GM21619 (cell line): Measurements from ENCODE around the gene CX3CR1.
"Not testable (repeated sequence)": the region's sequence is repeated elsewhere in the genome, so short reads cannot be mapped to it uniquely, and the experiment has no call there.

Source experiments
- ATAC-seq: cut with Tn5 transposase; IDR thresholded peaks from one replicate; pipeline ENCODE4 v1.9.1; 2021; ENCODE audit not compliant: unreplicated experiment

The CX3CR1 gene

DNA sequence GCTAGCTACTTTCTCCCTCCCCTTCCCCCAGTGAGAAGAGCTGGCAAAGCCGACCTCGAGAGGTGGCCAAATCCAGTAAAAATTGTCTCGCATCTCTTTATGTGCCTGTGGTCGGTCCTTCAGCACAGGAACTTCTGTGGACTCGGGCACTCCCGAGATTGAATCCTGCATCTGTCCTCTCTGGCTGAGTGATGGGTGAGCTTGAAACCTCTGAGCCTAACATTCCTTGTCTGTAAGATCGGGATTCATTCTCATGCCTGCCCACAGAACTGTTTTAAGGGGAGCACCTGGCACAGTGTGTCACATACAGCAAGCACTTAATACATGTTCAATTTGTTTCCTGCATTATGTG, 11.3 kb downstream of the CX3CR1 start:
- ATAC-seq: no peak

DNA sequence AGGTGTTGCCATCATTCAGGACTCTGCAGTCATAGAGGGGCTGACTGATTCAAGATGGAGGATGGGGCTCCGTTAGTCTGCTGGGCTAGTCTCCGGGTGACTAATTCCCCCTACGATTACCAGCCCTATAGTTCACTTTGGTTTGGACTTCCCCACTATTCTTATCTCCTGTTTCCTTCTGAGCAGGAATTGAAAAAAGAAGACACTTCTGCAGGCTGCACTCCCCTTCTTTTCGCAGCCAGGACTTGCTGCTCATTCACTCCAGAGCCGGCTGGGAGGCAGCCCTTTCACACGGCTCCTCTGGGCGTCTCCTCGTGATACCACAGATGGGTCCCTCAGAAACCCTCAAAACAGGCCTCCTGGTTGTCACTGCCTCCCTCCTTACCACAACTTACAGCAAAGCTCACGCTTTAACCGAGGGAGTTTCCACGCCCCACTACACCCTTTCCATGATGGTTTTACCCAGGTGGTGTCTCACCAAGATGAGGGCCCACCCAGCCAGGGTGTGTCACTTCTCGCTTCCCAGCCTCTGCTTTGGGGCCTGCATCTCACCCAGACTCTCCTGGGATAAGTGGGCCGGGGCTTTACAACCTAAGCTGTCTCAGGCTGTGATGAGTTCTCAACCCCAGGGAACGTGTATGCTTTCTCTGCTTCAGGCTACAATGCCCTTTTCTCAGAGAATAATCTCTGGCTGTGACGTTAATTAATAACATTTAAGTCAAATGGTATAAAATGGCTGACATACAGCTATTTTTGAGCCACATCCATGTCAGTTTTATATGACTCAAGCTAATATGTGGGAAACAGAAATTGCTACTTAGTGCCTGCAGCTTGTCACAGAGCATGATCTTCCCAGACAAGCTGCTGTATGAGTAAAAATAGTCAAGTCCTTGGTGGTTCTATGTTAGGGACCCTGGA, 11.9 kb downstream of the CX3CR1 start:
- no peak for ATAC-seq

DNA sequence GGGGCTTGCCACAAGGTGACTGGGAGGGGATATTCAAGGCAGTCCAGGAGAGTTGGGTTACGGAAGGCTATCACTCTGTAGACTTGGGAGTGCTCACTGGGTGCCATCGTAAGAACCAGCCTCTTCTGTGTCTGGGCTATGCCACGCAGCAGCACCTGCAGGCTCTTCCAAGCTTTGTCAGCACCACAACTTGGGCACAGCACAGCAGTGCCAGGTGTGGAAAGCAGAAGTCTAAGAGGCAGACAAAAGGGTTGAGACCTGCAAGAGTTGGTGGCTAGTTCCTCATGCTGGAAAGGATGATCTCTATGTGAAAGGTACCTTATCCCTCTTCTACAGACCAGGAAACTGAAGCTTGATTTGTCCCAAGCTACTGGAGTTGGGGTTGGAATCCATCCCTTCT, 15.8 kb downstream of the CX3CR1 start:
- no peak for ATAC-seq

DNA sequence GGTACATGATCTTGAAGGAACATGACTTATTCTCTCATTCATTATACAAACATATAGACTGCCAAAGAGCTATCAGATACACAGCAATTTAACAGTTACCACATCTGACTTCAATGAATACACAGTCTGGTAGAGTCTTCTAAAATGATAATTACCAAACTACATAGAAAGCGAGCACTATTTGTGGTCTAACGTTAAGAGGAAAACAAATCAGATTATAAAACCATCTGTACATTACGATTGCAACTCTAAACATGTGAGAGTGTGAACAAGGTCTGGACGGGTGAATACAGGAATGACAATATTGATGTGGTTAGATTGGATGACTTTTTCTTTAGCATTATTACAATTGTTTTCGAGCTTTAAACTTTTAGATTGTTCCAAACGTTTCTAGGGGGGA, 16.3 kb downstream of the CX3CR1 start:
- no peak for ATAC-seq

DNA sequence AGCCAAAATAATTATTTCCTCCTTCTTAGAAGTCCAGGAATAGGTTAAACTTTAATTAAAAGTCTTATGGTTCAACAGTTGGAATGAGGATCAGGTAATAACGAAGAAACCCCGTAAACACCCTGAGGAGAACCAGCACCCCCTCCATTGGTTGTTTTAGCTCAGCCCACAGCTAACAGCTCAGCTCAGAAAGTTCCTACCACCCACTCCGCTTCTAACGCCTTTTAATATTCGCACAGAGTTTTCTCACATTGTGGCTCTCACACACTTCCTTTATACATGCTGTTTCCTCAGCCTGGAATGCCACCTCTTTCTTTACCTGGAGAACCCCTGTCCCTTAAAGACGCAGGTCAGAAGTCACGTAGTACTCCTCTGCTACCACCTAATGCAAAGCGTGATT, 17.0 kb downstream of the CX3CR1 start:
- no peak for ATAC-seq

DNA sequence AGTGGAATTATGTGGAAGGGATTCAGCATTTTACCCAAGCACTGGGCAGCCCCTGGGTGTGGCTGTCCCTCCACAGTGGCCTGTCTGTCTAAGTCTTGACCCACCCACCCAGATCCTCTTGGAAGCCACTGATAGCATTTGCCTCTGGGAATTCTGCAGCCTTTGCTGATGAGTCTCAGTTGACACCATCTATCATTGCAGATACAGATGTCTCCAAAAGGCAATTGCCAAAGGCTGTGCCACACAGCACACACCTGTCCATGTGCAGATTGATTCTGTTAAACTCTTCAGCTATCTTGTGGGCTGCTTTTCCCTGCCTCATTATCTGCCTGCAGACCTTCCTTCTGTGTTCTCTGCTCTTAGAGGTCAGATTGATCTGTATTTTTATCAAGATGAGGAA, 18.1 kb downstream of the CX3CR1 start:
- ATAC-seq: no peak

DNA sequence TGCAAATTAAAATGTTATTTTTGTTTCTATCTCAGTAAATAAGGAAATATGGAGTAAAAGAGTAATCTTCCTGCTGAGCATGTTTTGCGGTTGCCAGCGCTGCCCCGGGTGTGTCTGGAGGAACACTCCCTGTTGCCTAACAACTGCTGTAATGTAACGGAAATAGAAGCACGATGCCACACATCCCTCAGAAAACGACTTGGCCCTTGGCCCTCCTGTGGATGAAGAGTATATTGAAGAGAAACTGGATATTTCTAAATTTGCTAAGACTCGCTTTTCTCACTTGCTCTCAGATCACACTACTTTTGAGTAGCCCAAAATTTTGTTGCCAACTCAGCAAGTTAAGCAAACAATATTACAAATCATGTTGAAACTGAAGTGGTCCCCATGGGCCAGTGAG, 18.9 kb downstream of the CX3CR1 start:
- peak; percentile 48 for ATAC-seq

DNA sequence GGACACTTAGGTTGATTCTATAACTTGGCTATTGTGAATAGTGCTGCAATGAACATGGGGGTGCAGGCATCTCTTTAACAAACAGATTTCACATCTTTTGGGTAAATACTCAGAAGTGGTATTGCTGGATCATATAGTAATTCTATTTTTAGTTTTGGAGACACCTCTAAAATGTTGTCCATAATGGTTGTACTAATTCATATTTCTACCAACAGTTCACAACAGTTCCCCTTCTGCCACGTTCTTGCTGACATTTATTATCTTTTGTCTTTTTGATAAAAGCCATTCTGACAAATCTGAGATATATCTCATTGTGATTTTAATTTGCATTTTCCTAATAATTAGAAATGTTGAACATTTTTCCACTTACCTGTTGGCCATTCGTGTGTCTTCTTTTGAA, 19.5 kb downstream of the CX3CR1 start:
- ATAC-seq: no peak

DNA sequence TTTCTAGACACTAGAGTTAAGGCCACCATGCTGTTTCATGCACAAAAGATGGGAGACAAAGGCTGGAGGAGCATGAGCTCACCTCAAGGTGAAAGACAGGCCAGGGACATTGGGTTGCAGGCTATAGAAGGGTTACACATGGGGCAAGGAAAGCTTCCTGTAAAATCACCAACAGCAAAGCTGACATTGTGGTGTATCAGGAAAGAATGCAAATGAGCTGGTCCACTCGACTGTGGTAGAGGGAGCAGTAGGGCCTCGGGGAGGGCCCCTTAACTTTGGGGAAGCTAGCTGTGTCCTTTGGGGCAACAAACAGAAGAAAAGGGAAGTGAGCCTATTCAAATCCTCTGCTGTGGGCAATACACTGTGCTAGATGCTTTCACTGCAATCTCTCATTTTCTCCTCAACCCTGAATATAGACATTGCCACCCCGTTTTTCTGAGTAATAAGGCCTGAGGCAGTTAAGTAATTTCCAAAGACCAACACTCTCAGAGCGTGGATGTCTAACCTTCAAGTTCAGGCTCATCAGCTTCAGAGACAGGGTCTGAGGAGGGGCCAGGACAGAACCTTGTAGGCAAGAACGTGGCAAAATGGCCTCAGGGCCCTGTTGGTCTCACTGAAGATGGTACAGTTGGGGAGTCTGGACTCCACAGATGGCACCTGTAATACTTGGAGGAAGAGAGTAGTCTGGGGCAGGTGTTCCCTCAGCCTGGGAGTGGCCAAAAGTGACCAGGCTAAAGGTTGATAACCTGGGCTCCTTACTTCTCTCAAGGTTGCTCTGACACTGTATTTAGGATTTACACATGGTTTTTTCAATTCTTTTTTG, 24.1 kb downstream of the CX3CR1 start:
- peak; percentile 98 for ATAC-seq

DNA sequence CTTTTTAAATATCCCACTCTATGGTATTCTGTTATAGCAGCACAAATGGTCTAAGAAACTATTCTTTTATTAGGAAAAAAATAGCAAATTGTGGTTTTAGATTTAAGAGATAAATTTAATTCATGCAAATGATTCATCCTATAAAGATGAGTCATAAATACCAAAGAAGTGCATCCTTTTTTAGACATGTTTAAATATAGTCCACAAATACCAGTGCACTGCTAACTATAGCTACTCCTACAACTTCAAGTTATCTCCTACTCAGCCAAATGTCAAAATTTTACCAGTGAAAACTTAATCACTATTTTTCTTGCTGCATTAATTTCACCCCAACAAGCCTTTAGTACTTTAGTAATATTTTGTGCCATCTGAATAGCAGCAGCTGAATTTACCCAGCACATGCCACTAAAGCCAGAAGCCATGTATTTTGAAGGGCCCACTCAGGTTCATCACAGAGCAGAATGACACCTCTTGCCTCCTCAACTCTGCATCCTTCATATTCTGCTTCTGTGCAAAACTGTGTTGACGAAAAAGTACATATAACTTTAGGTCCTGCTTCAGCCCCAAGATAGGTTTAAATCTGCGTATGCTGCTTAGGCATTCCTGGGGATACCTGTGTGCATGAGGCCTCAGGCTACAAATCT, 24.9 kb downstream of the CX3CR1 start:
- ATAC-seq: no peak

DNA sequence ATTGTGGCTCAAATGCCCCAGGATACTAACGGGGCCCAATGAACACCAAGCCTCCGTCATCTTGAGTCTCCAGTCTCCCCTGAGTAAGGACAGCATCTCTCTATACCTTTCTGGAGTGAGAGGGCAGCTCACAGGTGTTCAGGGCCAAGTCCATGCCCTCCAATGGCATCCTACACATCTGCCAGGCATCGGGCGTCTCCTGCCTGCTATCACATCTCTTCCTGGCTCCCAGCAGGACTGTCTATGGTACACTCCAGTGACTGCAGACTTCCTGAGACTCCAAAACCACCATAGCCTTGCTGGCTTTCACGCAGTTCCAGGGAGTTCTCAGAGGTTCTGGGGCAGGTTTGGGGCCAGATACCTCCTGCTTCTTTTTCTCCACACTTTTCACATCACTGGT, 28.3 kb downstream of the CX3CR1 start:
- ATAC-seq: no peak

DNA sequence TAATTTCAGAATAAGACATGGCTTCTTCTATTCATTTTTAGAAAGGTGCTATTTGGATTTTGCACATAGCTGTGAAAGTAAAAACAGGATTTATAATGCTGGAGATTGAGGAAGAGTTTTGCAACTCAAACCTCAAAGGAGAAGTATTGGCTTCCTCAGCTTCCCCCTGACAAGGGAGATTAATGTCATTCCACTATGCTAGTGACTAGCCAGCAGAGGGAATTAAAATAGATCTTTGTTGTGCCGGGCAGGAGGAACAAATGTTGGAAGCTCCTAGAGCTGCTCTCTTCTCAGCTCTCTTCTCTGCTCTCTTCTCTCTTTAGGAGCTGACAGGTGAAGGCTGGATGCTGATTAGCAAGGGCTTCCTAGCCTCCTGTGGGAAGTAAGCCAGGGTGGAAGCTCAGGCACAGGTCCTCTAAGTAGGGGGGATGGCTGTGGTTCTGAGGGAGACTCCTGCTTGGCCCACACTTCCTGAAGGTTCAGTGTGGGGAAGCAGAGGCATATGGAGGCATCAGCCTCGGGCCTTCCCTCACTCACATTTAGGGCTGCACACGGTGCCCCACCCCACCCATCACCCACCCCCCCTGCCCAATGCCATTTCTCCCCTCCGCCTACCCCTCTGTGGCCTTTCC, 29.6 kb downstream of the CX3CR1 start:
- no peak for ATAC-seq

DNA sequence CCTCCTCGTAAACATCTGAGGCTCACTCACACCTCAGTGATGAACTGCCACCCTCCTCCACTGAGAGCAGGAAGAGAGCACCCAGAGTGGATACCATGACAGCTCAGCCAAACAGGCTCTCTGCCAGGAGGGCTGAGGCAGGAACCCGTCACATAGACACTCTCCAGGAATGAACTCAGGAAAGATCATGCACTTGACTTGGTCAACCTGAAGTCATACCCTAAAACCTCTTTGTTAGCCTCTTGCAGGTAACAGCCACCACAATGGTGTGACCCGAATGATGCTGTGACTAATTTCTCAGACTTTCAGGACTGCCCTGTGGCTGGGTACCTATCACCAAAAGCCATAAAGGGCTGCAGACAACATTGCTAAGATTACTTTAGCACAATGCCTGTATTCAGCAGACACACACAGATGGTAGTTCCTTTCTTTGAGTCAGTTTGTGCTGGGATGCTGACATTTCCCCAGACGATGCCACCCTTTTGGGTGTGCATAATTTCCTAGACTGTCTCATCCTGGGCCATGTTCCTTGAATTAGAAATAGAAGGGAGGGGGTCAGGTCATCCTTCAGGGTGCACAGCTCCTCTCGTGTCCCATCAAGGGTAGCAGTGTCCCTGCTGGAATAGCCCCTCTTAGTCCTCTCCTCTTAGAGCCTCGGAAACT, 30.3 kb downstream of the CX3CR1 start:
- ATAC-seq: no peak

DNA sequence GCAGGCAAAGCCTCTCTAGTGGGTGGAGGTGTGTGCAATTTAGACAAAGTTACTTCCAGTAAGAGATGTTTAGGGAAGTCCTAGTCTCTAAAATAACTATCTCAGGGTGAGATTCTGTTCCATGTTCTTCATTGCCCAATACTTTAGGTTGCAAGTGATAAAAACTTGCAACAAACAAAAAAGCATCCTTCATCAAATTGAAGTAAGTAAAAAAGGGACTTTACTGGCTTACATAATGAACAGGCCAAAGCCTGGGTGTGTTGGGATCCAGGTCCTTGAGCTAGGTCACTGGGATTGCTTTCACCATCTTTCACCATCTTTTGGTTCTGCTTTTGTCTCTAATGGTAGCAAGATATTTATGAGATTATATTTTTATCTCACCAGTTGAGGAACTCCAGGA, 38.3 kb downstream of the CX3CR1 start:
- no peak for ATAC-seq

DNA sequence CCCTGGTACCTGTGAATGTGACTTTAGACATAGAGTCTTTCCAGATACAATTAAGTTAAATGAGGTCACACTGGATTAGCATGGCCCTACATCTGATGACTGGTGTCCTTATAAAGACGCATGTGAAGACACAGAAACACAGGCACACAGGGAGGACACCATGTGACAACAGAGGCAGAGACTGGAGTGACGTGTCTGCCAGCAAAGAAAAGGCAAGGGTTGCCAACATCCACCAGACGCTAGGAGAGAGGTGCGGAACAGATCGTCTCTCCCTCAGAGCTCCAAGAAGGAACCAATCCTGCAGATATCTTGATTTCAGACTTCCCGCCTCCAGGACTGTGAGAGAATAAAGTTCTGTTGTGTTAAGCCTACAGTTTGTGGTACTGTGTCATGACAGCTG, 42.8 kb downstream of the CX3CR1 start:
- ATAC-seq: no peak

DNA sequence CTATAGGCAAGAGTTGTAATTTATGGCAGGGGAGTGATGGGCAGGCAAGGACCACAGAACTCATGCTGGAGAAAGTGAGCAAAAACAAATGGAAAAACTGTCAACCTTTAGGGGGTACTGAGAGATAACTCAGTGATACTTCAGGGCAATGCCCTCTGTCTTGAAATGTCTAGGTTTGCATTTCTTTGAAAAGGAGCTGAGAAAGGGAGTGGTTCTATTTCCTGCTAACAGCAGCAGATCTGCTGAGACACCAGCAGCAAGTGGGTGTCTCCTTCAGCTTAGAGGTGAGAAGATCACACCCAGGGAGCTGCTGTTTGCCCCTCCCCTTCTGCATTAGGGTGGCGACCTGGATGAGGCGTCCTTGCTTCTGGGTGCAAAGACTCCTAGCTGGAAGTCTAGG, 45.2 kb downstream of the CX3CR1 start:
- ATAC-seq: no peak

DNA sequence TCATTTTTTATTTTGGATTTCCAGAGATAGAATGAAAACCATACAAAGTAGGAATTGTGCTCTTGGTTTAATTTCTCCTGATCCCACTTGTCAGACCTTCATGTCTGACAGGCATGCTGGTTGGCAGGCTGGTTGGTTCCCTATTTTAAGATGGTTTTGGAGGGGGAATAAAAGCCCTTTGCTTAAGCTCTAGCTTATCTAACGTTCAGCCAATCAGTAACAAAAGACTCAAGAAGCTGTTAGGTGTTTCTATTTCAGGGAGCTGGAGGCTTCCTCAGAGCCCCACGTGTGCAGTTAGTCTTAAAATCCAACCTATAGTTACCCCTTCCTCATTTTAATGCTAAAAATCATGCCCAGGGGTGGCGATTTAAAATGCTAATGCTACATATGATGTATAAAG, 47.0 kb downstream of the CX3CR1 start:
- ATAC-seq: no peak

DNA sequence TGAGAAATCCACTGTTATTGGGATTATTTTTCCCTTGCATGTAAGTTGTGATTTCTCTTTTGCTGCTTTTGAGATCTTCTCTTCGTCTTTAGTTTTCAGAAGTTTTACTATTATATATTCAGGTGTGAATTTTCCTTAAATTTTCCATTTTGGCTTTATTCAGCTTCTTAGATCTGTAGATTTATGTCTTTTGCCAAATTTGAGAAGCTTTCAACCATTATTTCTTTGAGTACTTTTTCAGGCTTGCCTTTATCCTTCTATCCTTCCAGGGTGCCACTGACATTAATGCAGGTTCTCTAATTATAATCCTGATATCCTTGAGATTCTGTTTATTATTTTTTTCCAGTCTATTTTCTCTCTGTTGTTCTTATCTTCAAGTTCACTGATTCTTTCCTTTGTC, 49.4 kb downstream of the CX3CR1 start:
- ATAC-seq: no peak

DNA sequence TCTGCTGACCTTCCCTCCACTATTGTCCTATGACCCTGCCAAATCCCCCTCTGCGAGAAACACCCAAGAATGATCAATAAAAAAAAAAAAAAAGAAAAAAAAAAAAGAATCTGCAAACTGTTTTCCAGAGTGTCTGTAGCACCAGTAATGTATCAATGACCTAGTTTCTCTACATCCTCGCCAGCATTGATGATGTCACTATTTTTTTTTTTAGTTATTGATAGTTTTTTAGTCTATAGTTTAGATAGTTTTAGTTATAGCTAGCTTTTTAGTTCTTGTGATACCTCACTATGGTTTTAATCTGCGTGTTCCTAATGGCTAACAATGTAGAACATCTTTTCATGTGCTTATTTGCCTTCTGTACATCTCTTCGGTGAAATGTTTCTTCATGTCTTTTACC, 51.3 kb downstream of the CX3CR1 start:
- ATAC-seq: no peak

DNA sequence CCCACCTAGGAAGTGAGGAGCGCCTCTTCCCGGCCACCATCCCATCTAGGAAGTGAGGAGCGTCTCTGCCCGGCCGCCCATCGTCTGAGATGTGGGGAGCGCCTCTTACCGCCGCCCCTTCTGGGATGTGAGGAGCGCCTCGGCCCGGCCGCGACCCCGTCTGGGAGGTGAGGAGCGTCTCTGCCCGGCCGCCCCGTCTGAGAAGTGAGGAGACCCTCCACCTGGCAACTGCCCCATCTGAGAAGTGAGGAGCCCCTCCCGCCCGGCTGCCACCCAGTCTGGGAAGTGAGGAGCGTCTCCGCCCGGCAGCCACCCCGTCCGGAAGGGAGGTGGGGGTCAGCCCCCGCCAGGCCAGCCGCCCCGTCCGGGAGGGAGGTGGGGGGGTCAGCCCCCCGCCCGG, 52.2 kb downstream of the CX3CR1 start:
- not testable (repeated sequence) for ATAC-seq
